ENCODE measurements around the gene EFCAB7. TPM values are rescaled to one million over a fixed set of nuclear protein-coding genes. Genes with fewer than 3 reads are reported as not detected.

The EFCAB7 gene
- total and polyA plus RNA-seq, 2 donors (not counting 3 experiments of a cell fraction or from before 2014, with no cell fraction given), result 1.4 to 7.1 TPM

DNA sequence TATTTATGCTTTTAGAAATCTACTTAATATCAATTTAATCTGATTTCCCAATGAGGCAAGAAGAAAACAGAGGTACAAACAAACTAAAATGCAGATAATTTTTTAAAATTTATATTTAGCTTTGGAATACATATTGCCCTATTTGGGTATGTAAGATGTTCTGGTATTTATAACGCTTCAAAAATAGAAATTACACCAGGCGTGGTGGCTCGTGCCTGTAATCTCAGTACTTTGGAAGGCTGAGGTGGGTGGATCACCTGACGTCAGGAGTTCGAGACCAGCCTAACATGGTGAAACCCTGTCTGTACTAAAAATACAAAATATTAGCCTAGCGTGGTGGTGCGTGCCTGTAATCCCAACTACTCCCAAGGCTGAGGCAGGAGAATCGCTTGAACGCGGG, 13.6 kb upstream of the EFCAB7 start:
- no peaks in the 10 kb centered on the region for H3K27me3 ChIP-seq (ENCODE audit: control insufficient read depth in 2 of 2, insufficient read depth in 2 of 2, low read length in 2 of 2)
- ChIA-PET CTCF (no interaction called here), POLR2A (no interaction called here)
- dilution Hi-C loops (cut with MboI; ENCODE audit: extremely low pct_ligation_motif_present, low sequenced_read_pairs) (no loop called here), intact Hi-C loops (cut with micrococcal nuclease) (no loop called here)
- FAIRE-seq (no peak), DNase-seq (ENCODE audit: low read depth, low spot score) (no peak)
- H4K20me1 ChIP-seq (replicated peaks; ENCODE audit: control insufficient read depth, extremely low read depth, insufficient read depth, low read length), result no peaks in the 10 kb centered on the region
- H3K9me1 ChIP-seq (replicated peaks; ENCODE audit: control insufficient read depth, extremely low read depth, insufficient read depth, low read length), result no peaks in the 10 kb centered on the region
- H3K36me3 ChIP-seq (ENCODE audit: control insufficient read depth in 2 of 2, extremely low read depth in 1 of 2, insufficient read depth in 2 of 2, low read length in 2 of 2), result peaks cover 0 to 2% of the 10 kb centered on the region in 2 experiments
- TF ChIP-seq FOS (IDR thresholded peaks at IDR 0.05; ENCODE audit: borderline replicate concordance, insufficient read depth, low read length) (no peak), GATA2 (IDR thresholded peaks at IDR 0.05; ENCODE audit: insufficient read depth, insufficient read length, low read depth, low read length) (no peak), JUN (IDR thresholded peaks at IDR 0.05; ENCODE audit: borderline replicate concordance, insufficient read depth, insufficient read length, low read depth) (no peak), MYC (IDR thresholded peaks at IDR 0.05; ENCODE audit: low read depth, low read length) (no peak), EZH2 (IDR thresholded peaks at IDR 0.05; ENCODE audit: borderline replicate concordance, low read depth, low read length, severe bottlenecking) (no peak), POLR2A (IDR thresholded peaks at IDR 0.05; ENCODE audit: low read depth, low read length) (no peak), POLR2AphosphoS5 (IDR thresholded peaks at IDR 0.05; ENCODE audit: insufficient read depth, low read depth, low read length) (no peak)
- TF ChIP-seq, protein P1, sequence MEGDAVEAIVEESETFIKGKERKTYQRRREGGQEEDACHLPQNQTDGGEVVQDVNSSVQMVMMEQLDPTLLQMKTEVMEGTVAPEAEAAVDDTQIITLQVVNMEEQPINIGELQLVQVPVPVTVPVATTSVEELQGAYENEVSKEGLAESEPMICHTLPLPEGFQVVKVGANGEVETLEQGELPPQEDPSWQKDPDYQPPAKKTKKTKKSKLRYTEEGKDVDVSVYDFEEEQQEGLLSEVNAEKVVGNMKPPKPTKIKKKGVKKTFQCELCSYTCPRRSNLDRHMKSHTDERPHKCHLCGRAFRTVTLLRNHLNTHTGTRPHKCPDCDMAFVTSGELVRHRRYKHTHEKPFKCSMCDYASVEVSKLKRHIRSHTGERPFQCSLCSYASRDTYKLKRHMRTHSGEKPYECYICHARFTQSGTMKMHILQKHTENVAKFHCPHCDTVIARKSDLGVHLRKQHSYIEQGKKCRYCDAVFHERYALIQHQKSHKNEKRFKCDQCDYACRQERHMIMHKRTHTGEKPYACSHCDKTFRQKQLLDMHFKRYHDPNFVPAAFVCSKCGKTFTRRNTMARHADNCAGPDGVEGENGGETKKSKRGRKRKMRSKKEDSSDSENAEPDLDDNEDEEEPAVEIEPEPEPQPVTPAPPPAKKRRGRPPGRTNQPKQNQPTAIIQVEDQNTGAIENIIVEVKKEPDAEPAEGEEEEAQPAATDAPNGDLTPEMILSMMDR (IDR thresholded peaks at IDR 0.05; ENCODE audit: extremely low read depth in 1 of 2, insufficient read depth in 1 of 2, low read depth in 1 of 2, low read length in 2 of 2), result no peak
- TF ChIP-seq, protein P2, sequence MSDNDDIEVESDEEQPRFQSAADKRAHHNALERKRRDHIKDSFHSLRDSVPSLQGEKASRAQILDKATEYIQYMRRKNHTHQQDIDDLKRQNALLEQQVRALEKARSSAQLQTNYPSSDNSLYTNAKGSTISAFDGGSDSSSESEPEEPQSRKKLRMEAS (IDR thresholded peaks at IDR 0.05; ENCODE audit: insufficient read depth, insufficient read length), result no peak
- H3K4me1 ChIP-seq (ENCODE audit: control insufficient read depth, extremely low read depth, insufficient read depth, low read length), result no peaks in the 10 kb centered on the region
- no peak overlapping the region for H3K4me2 ChIP-seq (ENCODE audit: insufficient read depth, low read length)
- no peak overlapping the region for H2AFZ ChIP-seq (ENCODE audit: low read depth, low read length)
- no peaks in the 10 kb centered on the region for H3K9me3 ChIP-seq (replicated peaks; ENCODE audit: control insufficient read depth, insufficient read depth, low read length)
- H3K9ac ChIP-seq (replicated peaks; ENCODE audit: extremely low read depth, insufficient read depth, low read length), result no peak overlapping the region
- no TSS peak for BruUV-seq (replicated peaks)
- no peak overlapping the region for H3K4me3 ChIP-seq (replicated peaks in 1 of 3; ENCODE audit: insufficient read depth in 1 of 3, low read depth in 1 of 3, low read length in 3 of 3)
- no peak overlapping the region for H3K27ac ChIP-seq (ENCODE audit: insufficient read depth, low read depth, low read length)
- H3K79me2 ChIP-seq (ENCODE audit: control insufficient read depth, insufficient read depth, low read length), result peaks cover 2% of the 10 kb centered on the region

Data from endothelial cell of umbilical vein (primary cell).